GM18868 (cell line): Measurements from ENCODE around the gene ATP2B2.

ENCODE experiments used
- ATAC-seq: cut with Tn5 transposase; IDR thresholded peaks from one replicate; pipeline ENCODE4 v1.9.1; 2021; ENCODE audit warnings: mild to moderate bottlenecking, moderate library complexity; ENCODE audit not compliant: unreplicated experiment

ATP2B2 gene

GRCh38 chr3:10530241-10530640 lies 24.9 kb upstream of the ATP2B2 start:
- ATAC-seq: no peak

GRCh38 chr3:10529809-10530208 lies 24.4 kb upstream of the ATP2B2 start:
- no peak for ATAC-seq

- ATAC-seq: no peak
Measured at GRCh38 chr3:10528046-10528445, 22.7 kb upstream of the ATP2B2 start.

- ATAC-seq: no peak
Measured at GRCh38 chr3:10527295-10528001, 22.1 kb upstream of the ATP2B2 start.

GRCh38 chr3:10526366-10526765 lies 21.0 kb upstream of the ATP2B2 start:
- no peak for ATAC-seq

- no peak for ATAC-seq
Measured at GRCh38 chr3:10524799-10525301, 19.5 kb upstream of the ATP2B2 start.

- ATAC-seq: no peak
Measured at GRCh38 chr3:10524270-10524669, 18.9 kb upstream of the ATP2B2 start.

- ATAC-seq: no peak
Measured at GRCh38 chr3:10523561-10523960, 18.2 kb upstream of the ATP2B2 start.

- ATAC-seq: no peak
Measured at GRCh38 chr3:10522646-10523303, 17.4 kb upstream of the ATP2B2 start.

GRCh38 chr3:10521772-10522441 lies 16.5 kb upstream of the ATP2B2 start:
- no peak for ATAC-seq

- ATAC-seq: no peak
Measured at GRCh38 chr3:10520072-10520471, 14.7 kb upstream of the ATP2B2 start.

- no peak for ATAC-seq
Measured at GRCh38 chr3:10519236-10519635, 13.8 kb upstream of the ATP2B2 start.

- no peak for ATAC-seq
Measured at GRCh38 chr3:10518506-10519150, 13.2 kb upstream of the ATP2B2 start.

- ATAC-seq: no peak
Measured at GRCh38 chr3:10517627-10518026, 12.2 kb upstream of the ATP2B2 start.

- no peak for ATAC-seq
Measured at GRCh38 chr3:10516544-10517452, 11.4 kb upstream of the ATP2B2 start.

- ATAC-seq: no peak
Measured at GRCh38 chr3:10515884-10516495, 10.6 kb upstream of the ATP2B2 start.

- ATAC-seq: no peak
Measured at GRCh38 chr3:10515396-10515795, 10.0 kb upstream of the ATP2B2 start.

GRCh38 chr3:10514407-10515069 lies 9.2 kb upstream of the ATP2B2 start:
- ATAC-seq: no peak

- ATAC-seq: no peak
Measured at GRCh38 chr3:10513306-10513705, 7.9 kb upstream of the ATP2B2 start.
